H1 (cell line): ENCODE measurements around the gene NEK4. TPM values are rescaled to one million over a fixed set of nuclear protein-coding genes. Genes with fewer than 3 reads are reported as not detected.

Source experiments
- CTCF ChIA-PET: fragments of 300-600 bp; sonication (Branson Sonifier 250); formaldehyde crosslinking; loops from one replicate; lab custom pipeline; 2021; ENCODE audit not compliant: partially characterized antibody; lab: Charles Lee
- POLR2A ChIA-PET: fragments of 300-600 bp; sonication (Branson Sonifier 250); formaldehyde crosslinking; loops from one replicate; lab custom pipeline; 2021; ENCODE audit warnings: inconsistent platforms; ENCODE audit not compliant: partially characterized antibody; lab: Charles Lee
- DNase-seq, 2 experiments: peaks; one replicate each; pipeline versions ENCODE4 v3.0.0 to v3.0.0-alpha.2; 2010 to 2022; ENCODE audit warnings: low spot score in 2 of 2, low read depth in 1 of 2, mixed read lengths in 1 of 2
- FAIRE-seq: peaks from 2 replicates; lab custom pipeline; 2011; peaks lifted over from hg19 to GRCh38; lab: Jason Lieb, UNC
- H2AFZ ChIP-seq: 2 replicates; pipeline ENCODE4 v1.8.1; 2012; ENCODE audit warnings: low read length, inconsistent platforms
- H2AK5ac ChIP-seq: 2 replicates; pipeline ENCODE4 v1.6.1; 2013; ENCODE audit warnings: low read depth, low read length
- H2BK120ac ChIP-seq: replicated peaks from 2 replicates; pipeline ENCODE3; 2013; ENCODE audit warnings: low read depth, low read length, inconsistent platforms
- H2BK12ac ChIP-seq: 2 replicates; pipeline ENCODE4 v1.6.1; 2013; ENCODE audit warnings: low read depth, low read length
- H2BK15ac ChIP-seq: 2 replicates; pipeline ENCODE4 v1.6.1; 2013; ENCODE audit warnings: low read length
- H2BK20ac ChIP-seq: 2 replicates; pipeline ENCODE4 v1.6.1; 2013; ENCODE audit warnings: low read length
- H2BK5ac ChIP-seq: 2 replicates; pipeline ENCODE4 v1.6.1; 2013; ENCODE audit warnings: low read depth, low read length
- H3K14ac ChIP-seq: 2 replicates; pipeline ENCODE4 v1.6.1; 2013; ENCODE audit warnings: inconsistent platforms; ENCODE audit not compliant: insufficient read length
- H3K18ac ChIP-seq: 2 replicates; pipeline ENCODE4 v1.6.1; 2013; ENCODE audit warnings: low read length; ENCODE audit errors: extremely low read depth
- H3K23ac ChIP-seq: 2 replicates; pipeline ENCODE4 v1.6.1; 2013; ENCODE audit warnings: inconsistent platforms; ENCODE audit not compliant: insufficient read length
- H3K23me2 ChIP-seq: 2 replicates; pipeline ENCODE4 v1.6.1; 2013; ENCODE audit warnings: low read depth, low read length
- H3K27ac ChIP-seq: 2 replicates; pipeline ENCODE4 v1.6.1; 2011; ENCODE audit warnings: low read depth, low read length, inconsistent platforms
- H3K27me3 ChIP-seq, 4 experiments: replicated peaks in 1 of 4; 1 replicate in 1 of 4; 2 replicates in 3 of 4; pipeline versions ENCODE4 v1.6.1 to v1.8.1; 2011 to 2013; ENCODE audit warnings: low read length in 3 of 4, mild to moderate bottlenecking in 3 of 4, inconsistent platforms in 2 of 4, mixed read lengths in 2 of 4, moderate library complexity in 1 of 4; ENCODE audit not compliant: control insufficient read depth in 3 of 4, insufficient read depth in 3 of 4; ENCODE audit errors: extremely low read depth in 1 of 4
- H3K36me3 ChIP-seq, 4 experiments: 2 replicates each; pipeline versions ENCODE4 v1.6.1 to v1.8.1; 2011 to 2013; ENCODE audit warnings: mild to moderate bottlenecking in 4 of 4, low read length in 3 of 4, moderate library complexity in 2 of 4, control low read depth in 1 of 4, inconsistent platforms in 1 of 4; ENCODE audit not compliant: insufficient read depth in 4 of 4, control insufficient read depth in 2 of 4
- H3K4ac ChIP-seq: replicated peaks from 2 replicates; pipeline ENCODE3; 2013; ENCODE audit warnings: low read length, low read depth, mixed read lengths, inconsistent platforms; ENCODE audit not compliant: insufficient read length
- H3K4me1 ChIP-seq, 4 experiments: replicated peaks in 1 of 4; 1 replicate in 1 of 4; 2 replicates in 3 of 4; pipeline versions ENCODE4 v1.6.1 to v1.8.1; 2011 to 2013; ENCODE audit warnings: low read length in 3 of 4, inconsistent platforms in 2 of 4, mixed read lengths in 1 of 4; ENCODE audit not compliant: insufficient read depth in 4 of 4, control insufficient read depth in 3 of 4
- H3K4me2 ChIP-seq, 2 experiments: 2 replicates each; pipeline versions ENCODE4 v1.6.1 to v1.8.1; 2011 to 2013; ENCODE audit warnings: low read depth in 2 of 2, low read length in 2 of 2, control low read depth in 1 of 2, inconsistent platforms in 1 of 2, mild to moderate bottlenecking in 1 of 2; ENCODE audit not compliant: insufficient read depth in 1 of 2
- H3K4me3 ChIP-seq, 4 experiments: fragments of 200-600, 300-600 bp in 1 of 4; sonication (generic), shearing (Covaris generic), sonication (Bioruptor Twin) in 1 of 4; 2 replicates each; pipeline versions ENCODE4 v1.5.1 to v1.8.1; 2011 to 2016; ENCODE audit warnings: low read length in 4 of 4, low read depth in 3 of 4, control low read depth in 2 of 4, inconsistent platforms in 2 of 4, mild to moderate bottlenecking in 2 of 4, mixed read lengths in 1 of 4, moderate library complexity in 1 of 4; ENCODE audit not compliant: insufficient read depth in 2 of 4; ENCODE audit errors: extremely low read depth in 1 of 4
- H3K56ac ChIP-seq: replicated peaks from 2 replicates; pipeline ENCODE3; 2013; ENCODE audit warnings: low read depth, mild to moderate bottlenecking, mixed read lengths, low read length, inconsistent platforms; ENCODE audit not compliant: insufficient read length
- H3K79me1 ChIP-seq: 2 replicates; pipeline ENCODE4 v1.6.1; 2013; ENCODE audit warnings: low read depth, low read length, control low read depth
- H3K79me2 ChIP-seq, 2 experiments: 2 replicates each; pipeline versions ENCODE4 v1.6.1 to v1.8.1; 2012 to 2013; ENCODE audit warnings: low read length in 2 of 2, mild to moderate bottlenecking in 2 of 2, inconsistent platforms in 1 of 2; ENCODE audit not compliant: insufficient read depth in 2 of 2, control insufficient read depth in 1 of 2
- H3K9ac ChIP-seq, 4 experiments: replicated peaks in 1 of 4; 1 replicate in 1 of 4; 2 replicates in 3 of 4; pipeline versions ENCODE4 v1.6.1 to v1.8.1; 2011 to 2013; ENCODE audit warnings: low read depth in 3 of 4, low read length in 3 of 4, control low read depth in 2 of 4, mild to moderate bottlenecking in 2 of 4, moderate library complexity in 2 of 4, inconsistent platforms in 1 of 4; ENCODE audit errors: extremely low read depth in 1 of 4
- H3K9me3 ChIP-seq, 2 experiments: 2 replicates each; pipeline versions ENCODE4 v1.6.1 to v1.8.1; 2012 to 2013; ENCODE audit warnings: mild to moderate bottlenecking in 2 of 2, moderate library complexity in 2 of 2, control low read depth in 1 of 2, inconsistent platforms in 1 of 2, low read depth in 1 of 2, low read length in 1 of 2, mixed read lengths in 1 of 2; ENCODE audit not compliant: insufficient read depth in 2 of 2
- H4K20me1 ChIP-seq, 2 experiments: replicated peaks in 1 of 2; 2 replicates each; pipeline versions ENCODE3 to v1.8.1; 2011 to 2013; ENCODE audit warnings: inconsistent platforms in 2 of 2, low read length in 2 of 2, mild to moderate bottlenecking in 1 of 2; ENCODE audit not compliant: insufficient read depth in 2 of 2, control insufficient read depth in 1 of 2
- H4K5ac ChIP-seq: 2 replicates; pipeline ENCODE4 v1.6.1; 2013; ENCODE audit warnings: low read length, low read depth, mixed read lengths, inconsistent platforms; ENCODE audit not compliant: insufficient read length
- H4K8ac ChIP-seq: 2 replicates; pipeline ENCODE4 v1.8.0; 2013; ENCODE audit warnings: mild to moderate bottlenecking, moderate library complexity, low read length, inconsistent platforms; ENCODE audit not compliant: insufficient read depth; ENCODE audit errors: extremely low read depth
- H4K91ac ChIP-seq: replicated peaks from 2 replicates; pipeline ENCODE3; 2013; ENCODE audit warnings: low read length, mixed read lengths, inconsistent platforms; ENCODE audit not compliant: insufficient read length
- ATF3 ChIP-seq: IDR thresholded peaks from 2 replicates; pipeline ENCODE4 v1.6.1; 2011; ENCODE audit warnings: low read depth, mild to moderate bottlenecking, low read length; ENCODE audit not compliant: insufficient read depth
- EP300 ChIP-seq, 2 experiments: IDR thresholded peaks; 1 replicate in 1 of 2; 2 replicates in 1 of 2; pipeline ENCODE4 v1.6.1; 2011 to 2012; ENCODE audit warnings: low read depth in 2 of 2, low read length in 2 of 2, mild to moderate bottlenecking in 2 of 2, borderline replicate concordance in 1 of 2, inconsistent platforms in 1 of 2, moderate library complexity in 1 of 2
- JUN ChIP-seq: IDR thresholded peaks from 2 replicates; pipeline ENCODE4 v1.6.1; 2011; ENCODE audit warnings: low read depth, mild to moderate bottlenecking, improper control_type of control experiment, low read length
- JUND ChIP-seq: IDR thresholded peaks from 2 replicates; pipeline ENCODE4 v1.6.1; 2011; ENCODE audit warnings: mild to moderate bottlenecking, improper control_type of control experiment, low read length
- KDM5A ChIP-seq: fragments of 200-600 bp; IDR thresholded peaks from 2 replicates; pipeline ENCODE4 v1.7.1; 2012; ENCODE audit warnings: mild to moderate bottlenecking, low read length, inconsistent platforms, mixed read lengths
- MAX ChIP-seq: IDR thresholded peaks from 2 replicates; pipeline ENCODE4 v1.6.1; 2012; ENCODE audit warnings: inconsistent platforms
- NRF1 ChIP-seq: IDR thresholded peaks from 2 replicates; pipeline ENCODE4 v1.6.1; 2011; ENCODE audit warnings: mild to moderate bottlenecking, low read depth, low read length, improper control_type of control experiment
- RXRA ChIP-seq: IDR thresholded peaks from 2 replicates; pipeline ENCODE4 v1.6.1; 2011; ENCODE audit warnings: low read depth, mild to moderate bottlenecking, low read length, moderate library complexity; ENCODE audit not compliant: insufficient read depth
- TAF7 ChIP-seq: optimal IDR thresholded peaks from 2 replicates; pipeline ENCODE3; 2011; ENCODE audit warnings: low read depth, mild to moderate bottlenecking, inconsistent platforms, low read length, moderate library complexity, borderline replicate concordance
- WGBS, 2 experiments: shearing (Covaris generic) in 1 of 2; methylation state at CpG; one replicate each; pipeline versions ENCODE4 v1.1.6 to v1.1.7; 2013 to 2015; ENCODE audit warnings: low lambda C conversion rate in 2 of 2, mixed read lengths in 2 of 2, inconsistent platforms in 1 of 2, low coverage in 1 of 2, missing lambda C conversion rate in 1 of 2; ENCODE audit not compliant: insufficient replicate concordance in 2 of 2, insufficient coverage in 1 of 2, insufficient read length in 1 of 2; ENCODE audit errors: extremely low coverage in 1 of 2, missing lambda C conversion rate in 1 of 2; 5-methylcytosine and 5-hydroxymethylcytosine counted together
- polyA plus RNA-seq, 7 experiments: library from polyadenylated mRNA; depleted of rRNA in 3 of 7; stranded (reverse) in 5 of 7; unstranded in 2 of 7; fragments of >200 nt in 5 of 7; fragments of 200-250 nt in 2 of 7; gene quantifications; 1 replicate in 5 of 7; 2 replicates in 1 of 7; 4 replicates in 1 of 7; pipeline versions ENCODE4 v1.2.1 to v1.2.3, GENCODE V29; 2011 to 2013; ENCODE audit warnings: missing spikeins in 2 of 7, mixed read lengths in 2 of 7
- total RNA-seq: library from RNA; stranded (reverse); fragmentation: NEBNext Ultra II Directional; extraction: Animal tissue kit (Norgen Biotek cat#: 25700); gene quantifications from 2 replicates; pipeline ENCODE4 v1.2.1, GENCODE V29; 2021

Gene NEK4
- total and polyA plus RNA-seq, 2 of the 8 experiments (the other 6 are each of a cell fraction or from before 2014, with no cell fraction given) = 7.5 to 40.0 TPM

GRCh38 chr3:52685709-52686691 lies 84.7 kb downstream of the NEK4 start, which contains the start of the genes GNL3 and PBRM1:
Gene GNL3 (plus strand): TSS chr3:52686032. CDS start chr3:52686093, 61 bp downstream.
Gene PBRM1 (minus strand): TSS chr3:52685913.
- H3K9me3 ChIP-seq = no peaks in the 10 kb centered on the region
- H2AFZ ChIP-seq = peak within 1 kb of the TSS; percentile 25; the same call in 1 of the 2 replicates
- WGBS, 2 experiments = 1% methylated on average over 56 of the region's 82 CpGs; no CpG with 5 or more reads in 1 of the 2 experiments
- no peak within 1 kb of the TSS for H3K23ac ChIP-seq
- peaks cover 5% of the 10 kb centered on the region; the same call in 1 of the 2 replicates for H3K79me1 ChIP-seq
- H3K9ac ChIP-seq = peak within 1 kb of the TSS; percentile 94 to 99 (median 96)
- H2BK12ac ChIP-seq = no peak within 1 kb of the TSS
- FAIRE-seq = no peak
- H2BK20ac ChIP-seq = no peak within 1 kb of the TSS
- H3K79me2 ChIP-seq = peaks cover 9 to 71% of the 10 kb centered on the region in 2 experiments
- POLR2A ChIA-PET = interaction anchor here (0.6 to 16.2 kb wide), 18 partner anchors 9 to 347 kb away, joined by 3 to 347 read pairs (median 4); partner anchors contain the start of genes GLT8D1 and SPCS1
- H3K23me2 ChIP-seq = no peaks in the 10 kb centered on the region
- peak within 1 kb of the TSS; percentile 75 to 99 (median 94) for H3K4me3 ChIP-seq
- H3K27me3 ChIP-seq = no peaks in the 10 kb centered on the region
- H2BK15ac ChIP-seq = no peak within 1 kb of the TSS
- H3K4me1 ChIP-seq = peaks cover 0 to 2% (median under 1%) of the 10 kb centered on the region in 4 experiments; a peak in 3 of 7 replicates
- peak within 1 kb of the TSS; percentile 91 for H3K18ac ChIP-seq
- H3K27ac ChIP-seq = peak within 1 kb of the TSS; percentile 92
- H2BK120ac ChIP-seq = no peak within 1 kb of the TSS
- H2AK5ac ChIP-seq = peak within 1 kb of the TSS; percentile 33; the same call in 1 of the 2 replicates
- H3K4ac ChIP-seq = peak within 1 kb of the TSS; percentile 73
- peak; percentile 81 to 91 for DNase-seq
- CTCF ChIA-PET = interaction anchor here (1.0 kb wide), 1 partner anchor 20 kb away, joined by 3 read pairs; no protein-coding TSS in a partner anchor
- peaks cover 0 to 1% of the 10 kb centered on the region in 2 experiments for H4K20me1 ChIP-seq
- peak within 1 kb of the TSS; percentile 90 for H4K91ac ChIP-seq
- H4K5ac ChIP-seq = peak within 1 kb of the TSS; percentile 87
- peak within 1 kb of the TSS; percentile 78 for H3K56ac ChIP-seq
- peak within 1 kb of the TSS; percentile 79 to 86 for H3K4me2 ChIP-seq
- no peak within 1 kb of the TSS for H3K14ac ChIP-seq
- peak within 1 kb of the TSS; percentile 80 for H2BK5ac ChIP-seq
- H4K8ac ChIP-seq = peak within 1 kb of the TSS; percentile 98
- H3K36me3 ChIP-seq = peaks cover 31 to 44% (median 39%) of the 10 kb centered on the region in 4 experiments
- TF ChIP-seq ATF3 (peak; percentile 85), RXRA (no peak), TAF7 (peak; percentile 89), EP300 (IDR thresholded peaks at IDR 0.05; ENCODE audit: borderline replicate concordance in 1 of 2, low read depth in 2 of 2, low read length in 2 of 2) (no peak), NRF1 (peak; percentile 18; the same call in 1 of the 2 replicates), JUN (no peak), KDM5A (no peak; the same call in 1 of the 2 replicates), JUND (peak; percentile 32; the same call in 1 of the 2 replicates), MAX (peak; percentile 99)
